ENCODE measurements around the gene GPLD1. TPM values are rescaled to one million over a fixed set of nuclear protein-coding genes. Genes with fewer than 3 reads are reported as not detected.

Gene GPLD1
- total RNA-seq, 1 experiment from 2014 or later: 1.3 TPM

- Histone ChIP-seq H3K27ac (ENCODE audit: low read length) (peak overlapping the region; percentile 8; the same call in 1 of the 2 replicates), H4K20me1 (ENCODE audit: low read length) (no peaks in the 10 kb centered on the region), H3K4me1 (ENCODE audit: insufficient read depth, low read length) (peaks cover 18% of the 10 kb centered on the region), H3K9me2 (replicated peaks; ENCODE audit: low read length) (no peaks in the 10 kb centered on the region), H3K79me2 (ENCODE audit: low read length) (no peaks in the 10 kb centered on the region), H3K27me3 (ENCODE audit: low read length) (no peaks in the 10 kb centered on the region), H3K36me3 (ENCODE audit: low read depth, low read length) (no peaks in the 10 kb centered on the region), H3K9me3 (ENCODE audit: low read length) (no peaks in the 10 kb centered on the region), H2AFZ (ENCODE audit: low read length) (no peak overlapping the region), H3K4me2 (ENCODE audit: low read length) (peak overlapping the region; percentile 64), H3F3A (ENCODE audit: low read length, unreplicated experiment) (no peaks in the 10 kb centered on the region), H3K4me3 (ENCODE audit: low read length) (no peak overlapping the region; the same call in 1 of the 2 replicates), H3K9ac (ENCODE audit: low read length) (no peak overlapping the region)
- DNase-seq (peak; percentile 68), ATAC-seq (peak; percentile 92)
- ChIA-PET POLR2A (ENCODE audit: unreplicated experiment) (no interaction called here), CTCF (interaction anchor here (0.6 kb wide), 1 partner anchor 1503 kb away, joined by 3 read pairs; no protein-coding TSS in a partner anchor)
- BruUV-seq (replicated peaks): no TSS peak
- TF ChIP-seq, protein P1, sequence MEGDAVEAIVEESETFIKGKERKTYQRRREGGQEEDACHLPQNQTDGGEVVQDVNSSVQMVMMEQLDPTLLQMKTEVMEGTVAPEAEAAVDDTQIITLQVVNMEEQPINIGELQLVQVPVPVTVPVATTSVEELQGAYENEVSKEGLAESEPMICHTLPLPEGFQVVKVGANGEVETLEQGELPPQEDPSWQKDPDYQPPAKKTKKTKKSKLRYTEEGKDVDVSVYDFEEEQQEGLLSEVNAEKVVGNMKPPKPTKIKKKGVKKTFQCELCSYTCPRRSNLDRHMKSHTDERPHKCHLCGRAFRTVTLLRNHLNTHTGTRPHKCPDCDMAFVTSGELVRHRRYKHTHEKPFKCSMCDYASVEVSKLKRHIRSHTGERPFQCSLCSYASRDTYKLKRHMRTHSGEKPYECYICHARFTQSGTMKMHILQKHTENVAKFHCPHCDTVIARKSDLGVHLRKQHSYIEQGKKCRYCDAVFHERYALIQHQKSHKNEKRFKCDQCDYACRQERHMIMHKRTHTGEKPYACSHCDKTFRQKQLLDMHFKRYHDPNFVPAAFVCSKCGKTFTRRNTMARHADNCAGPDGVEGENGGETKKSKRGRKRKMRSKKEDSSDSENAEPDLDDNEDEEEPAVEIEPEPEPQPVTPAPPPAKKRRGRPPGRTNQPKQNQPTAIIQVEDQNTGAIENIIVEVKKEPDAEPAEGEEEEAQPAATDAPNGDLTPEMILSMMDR (conservative IDR thresholded peaks at IDR 0.05; ENCODE audit: low read depth, low read length): no peak
- TF ChIP-seq EZH2 (IDR thresholded peaks at IDR 0.05; ENCODE audit: low read length, unreplicated experiment) (no peak), EZH2phosphoT487 (IDR thresholded peaks at IDR 0.05; ENCODE audit: borderline replicate concordance, low read length) (no peak)
- intact Hi-C loops (cut with micrococcal nuclease): loop anchor here (2.0 to 10.0 kb wide), 3 partner anchors 13 to 317 kb away; no protein-coding TSS in a partner anchor
Observed at GRCh38 chr6:24382220-24382540, 107.2 kb downstream of the GPLD1 start.

- ATAC-seq: peak; percentile 35
- Histone ChIP-seq H3K79me2 (ENCODE audit: low read length) (no peaks in the 10 kb centered on the region), H3K27me3 (ENCODE audit: low read length) (no peaks in the 10 kb centered on the region), H3K4me1 (ENCODE audit: insufficient read depth, low read length) (peaks cover 18% of the 10 kb centered on the region), H3K4me3 (ENCODE audit: low read length) (no peak overlapping the region; the same call in 1 of the 2 replicates), H4K20me1 (ENCODE audit: low read length) (no peaks in the 10 kb centered on the region), H3K9ac (ENCODE audit: low read length) (no peak overlapping the region), H3K4me2 (ENCODE audit: low read length) (peak overlapping the region; percentile 64), H3F3A (ENCODE audit: low read length, unreplicated experiment) (no peaks in the 10 kb centered on the region), H3K9me3 (ENCODE audit: low read length) (no peaks in the 10 kb centered on the region), H3K27ac (ENCODE audit: low read length) (no peak overlapping the region; the same call in 1 of the 2 replicates), H3K36me3 (ENCODE audit: low read depth, low read length) (no peaks in the 10 kb centered on the region), H2AFZ (ENCODE audit: low read length) (no peak overlapping the region), H3K9me2 (replicated peaks; ENCODE audit: low read length) (no peaks in the 10 kb centered on the region)
- intact Hi-C loops (cut with micrococcal nuclease): loop anchor here (2.0 to 10.0 kb wide), 3 partner anchors 13 to 317 kb away; no protein-coding TSS in a partner anchor
- TSS peak; percentile 57 for BruUV-seq (replicated peaks)
- DNase-seq: no peak
- CTCF ChIA-PET: no interaction called here
- POLR2A ChIA-PET (ENCODE audit: unreplicated experiment): no interaction called here
- TF ChIP-seq, protein P1 (conservative IDR thresholded peaks at IDR 0.05; ENCODE audit: low read depth, low read length): no peak
- TF ChIP-seq EZH2 (IDR thresholded peaks at IDR 0.05; ENCODE audit: low read length, unreplicated experiment): no peak
- no peak for TF ChIP-seq EZH2phosphoT487 (IDR thresholded peaks at IDR 0.05; ENCODE audit: borderline replicate concordance, low read length)
Observed at GRCh38 chr6:24381476-24382219, 107.7 kb downstream of the GPLD1 start.

DNA sequence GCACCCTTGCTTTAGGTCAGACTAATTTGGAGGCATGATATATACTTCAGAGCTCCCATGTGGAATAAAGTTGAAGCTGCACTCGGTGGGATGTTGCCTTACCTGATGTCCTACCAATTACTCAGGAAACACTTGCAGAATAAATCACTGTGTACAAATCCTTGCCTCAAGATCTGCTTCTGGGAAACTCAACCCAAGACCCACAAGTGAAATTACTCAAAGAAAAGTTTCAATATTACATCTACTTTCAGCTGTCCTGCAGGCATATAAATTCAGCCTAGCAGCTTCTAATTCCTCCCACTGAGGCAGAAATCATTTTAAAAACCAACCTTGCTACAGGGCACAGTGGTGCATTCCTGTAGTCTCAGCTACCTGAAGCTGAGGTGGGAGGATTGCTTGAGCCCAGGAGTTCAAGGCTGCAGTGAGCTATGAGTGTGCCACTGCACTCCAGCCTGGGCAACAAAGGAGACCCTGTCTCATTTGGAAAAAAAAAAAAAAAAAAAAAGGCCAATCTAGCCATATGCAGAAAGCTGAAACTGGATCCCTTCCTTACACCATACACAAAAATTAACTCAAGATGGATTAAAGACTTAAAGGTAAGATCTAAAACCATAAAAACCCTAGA, 110.8 kb downstream of the GPLD1 start:
- no peak for TF ChIP-seq EZH2 (IDR thresholded peaks at IDR 0.05; ENCODE audit: low read length, unreplicated experiment)
- TF ChIP-seq, protein P1 (conservative IDR thresholded peaks at IDR 0.05; ENCODE audit: low read depth, low read length): no peak
- TF ChIP-seq EZH2phosphoT487 (IDR thresholded peaks at IDR 0.05; ENCODE audit: borderline replicate concordance, low read length): no peak
- no peaks in the 10 kb centered on the region for H3K9me2 ChIP-seq (replicated peaks; ENCODE audit: low read length)
- DNase-seq (no peak), ATAC-seq (no peak)
- peaks cover 18% of the 10 kb centered on the region for H3K4me1 ChIP-seq (ENCODE audit: insufficient read depth, low read length)
- POLR2A ChIA-PET (ENCODE audit: unreplicated experiment): no interaction called here
- no peaks in the 10 kb centered on the region for H3F3A ChIP-seq (ENCODE audit: low read length, unreplicated experiment)
- no peak overlapping the region for H3K4me3 ChIP-seq (ENCODE audit: low read length)
- intact Hi-C loops (cut with micrococcal nuclease): no loop called here
- H2AFZ ChIP-seq (ENCODE audit: low read length): no peak overlapping the region
- no peaks in the 10 kb centered on the region for H3K79me2 ChIP-seq (ENCODE audit: low read length)
- H3K4me2 ChIP-seq (ENCODE audit: low read length): no peak overlapping the region
- no peak overlapping the region for H3K9ac ChIP-seq (ENCODE audit: low read length)
- H3K9me3 ChIP-seq (ENCODE audit: low read length): no peaks in the 10 kb centered on the region
- no TSS peak for BruUV-seq (replicated peaks)
- H3K27me3 ChIP-seq (ENCODE audit: low read length): no peaks in the 10 kb centered on the region
- H3K36me3 ChIP-seq (ENCODE audit: low read depth, low read length): no peaks in the 10 kb centered on the region
- H4K20me1 ChIP-seq (ENCODE audit: low read length): no peaks in the 10 kb centered on the region
- CTCF ChIA-PET: no interaction called here
- no peak overlapping the region for H3K27ac ChIP-seq (ENCODE audit: low read length)
